HG02678 (cell line): ENCODE measurements around the gene SLC1A7.

Source experiments
- ATAC-seq: cut with Tn5 transposase; IDR thresholded peaks from one replicate; pipeline ENCODE4 v1.9.1; 2021; ENCODE audit warnings: mild to moderate bottlenecking, moderate library complexity; ENCODE audit not compliant: unreplicated experiment

Gene SLC1A7

DNA sequence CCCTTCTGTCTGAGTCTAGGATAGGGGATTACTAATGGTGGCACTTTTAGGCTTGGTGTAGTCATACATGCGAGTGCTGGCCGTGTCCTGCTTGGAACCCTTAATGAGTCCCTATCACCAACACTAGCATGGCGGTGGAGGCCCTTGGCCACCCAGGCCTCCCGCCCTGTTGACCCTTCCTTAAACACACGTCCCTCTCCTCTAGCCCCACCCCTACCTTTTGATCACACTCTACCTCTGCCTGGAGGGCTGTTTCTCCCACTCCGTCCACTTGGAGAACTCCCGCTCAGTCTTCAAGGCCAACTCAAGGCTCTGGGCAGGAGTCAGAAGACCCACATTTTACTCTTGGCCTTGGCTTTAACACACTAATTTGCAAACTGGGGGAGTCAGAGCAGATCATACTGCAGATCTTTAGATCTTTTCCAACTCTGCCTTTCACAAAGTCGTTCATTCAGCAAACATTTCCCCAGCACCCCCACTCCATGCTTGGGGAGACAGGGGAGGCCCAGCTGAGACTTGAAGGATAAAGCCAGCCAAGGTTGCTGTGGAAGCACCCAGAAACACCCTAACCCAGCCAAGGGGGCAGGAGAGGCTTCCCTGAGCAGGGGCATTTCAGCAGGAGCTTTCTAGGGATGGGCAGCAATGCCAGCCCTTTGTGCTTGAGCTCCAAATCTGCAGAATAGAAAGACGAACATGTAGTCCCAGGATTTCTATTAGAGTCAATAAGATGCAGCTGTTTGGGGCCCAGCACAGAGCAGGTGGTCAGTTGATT is 78.5 kb downstream of the SLC1A7 start:
- no peak for ATAC-seq

DNA sequence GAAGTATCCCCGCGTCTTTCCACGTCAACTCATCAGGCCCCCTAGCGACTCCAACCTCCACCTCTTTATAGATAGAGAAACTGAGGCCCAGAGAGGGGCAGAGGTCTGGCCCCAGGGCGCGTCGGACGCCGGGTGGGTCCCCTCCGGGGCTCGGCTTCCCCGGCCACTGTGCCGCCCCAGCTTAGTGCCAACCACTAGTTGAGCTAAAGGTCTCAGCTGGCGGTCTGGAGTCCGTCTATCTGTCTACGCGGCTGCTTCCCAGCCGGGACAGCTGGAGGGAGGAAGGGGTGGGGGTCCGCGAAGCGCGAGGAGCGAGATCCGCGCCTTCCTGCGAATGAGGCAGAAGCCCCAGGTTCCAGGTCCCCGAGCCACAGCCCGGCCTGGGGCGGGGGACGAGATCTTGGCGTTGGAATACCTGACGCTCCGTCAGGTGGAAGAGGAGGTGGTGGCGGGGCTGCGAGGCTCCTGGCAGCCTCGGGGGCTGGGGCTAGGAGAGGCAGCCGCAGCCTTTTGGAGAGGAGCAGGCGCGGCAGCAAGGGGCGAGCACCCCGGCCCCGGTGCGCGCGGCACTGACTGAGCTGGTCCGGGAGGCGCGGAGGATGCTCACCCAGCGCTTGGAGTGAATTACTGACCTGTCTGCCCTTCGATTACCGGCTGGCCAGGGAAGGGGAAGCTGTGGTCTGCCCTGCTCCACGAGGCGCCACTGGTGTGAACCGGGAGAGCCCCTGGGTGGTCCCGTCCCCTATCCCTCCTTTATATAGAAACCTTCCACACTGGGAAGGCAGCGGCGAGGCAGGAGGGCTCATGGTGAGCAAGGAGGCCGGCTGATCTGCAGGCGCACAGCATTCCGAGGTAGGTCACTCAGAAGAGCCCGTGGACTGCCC is 79.5 kb downstream of the SLC1A7 start:
- ATAC-seq = no peak

DNA sequence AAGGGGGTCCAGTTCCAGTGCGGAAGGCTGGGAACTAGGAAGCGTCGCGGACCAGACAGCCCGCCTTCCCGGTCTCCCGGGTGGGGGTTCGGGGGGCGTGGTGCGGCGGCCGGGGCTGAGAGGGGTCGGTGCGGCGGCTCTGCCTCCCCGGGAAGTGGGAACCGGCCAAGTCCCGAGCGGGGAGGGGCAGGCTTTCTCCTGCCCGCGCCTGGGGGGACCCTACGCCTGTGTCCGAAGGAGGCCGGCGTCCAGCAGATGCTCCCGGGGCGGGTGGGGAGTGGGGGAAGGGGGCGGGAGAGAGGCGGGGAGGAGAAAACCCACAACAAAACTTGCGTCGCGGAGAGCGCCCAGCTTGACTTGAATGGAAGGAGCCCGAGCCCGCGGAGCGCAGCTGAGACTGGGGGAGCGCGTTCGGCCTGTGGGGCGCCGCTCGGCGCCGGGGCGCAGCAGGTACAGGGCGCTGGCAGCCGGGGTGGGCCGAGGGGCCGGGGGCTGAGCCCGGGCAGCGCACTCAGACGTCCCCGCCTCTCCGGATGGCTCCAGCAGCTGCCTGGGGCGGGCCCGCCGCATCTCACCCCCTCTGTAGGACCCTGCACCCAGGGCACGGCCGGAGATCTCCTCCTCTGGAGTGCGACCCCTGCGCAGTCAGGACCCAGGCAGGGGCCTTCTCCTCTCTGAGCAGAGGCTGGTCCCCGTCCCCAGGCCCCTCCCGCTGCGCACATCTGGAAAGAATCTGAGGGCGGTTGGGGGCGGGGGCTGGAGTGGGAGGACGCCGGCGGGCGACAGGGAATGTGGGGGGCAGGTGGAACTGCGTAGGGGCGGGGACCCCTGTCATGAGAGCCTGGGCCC is 80.4 kb downstream of the SLC1A7 start, which contains the start of gene PODN:
Gene PODN, plus strand, starts transcription at position 355 of the 849 bp plus-strand sequence. CDS start 7,643 bp downstream, outside the sequence.
- no peak for ATAC-seq

DNA sequence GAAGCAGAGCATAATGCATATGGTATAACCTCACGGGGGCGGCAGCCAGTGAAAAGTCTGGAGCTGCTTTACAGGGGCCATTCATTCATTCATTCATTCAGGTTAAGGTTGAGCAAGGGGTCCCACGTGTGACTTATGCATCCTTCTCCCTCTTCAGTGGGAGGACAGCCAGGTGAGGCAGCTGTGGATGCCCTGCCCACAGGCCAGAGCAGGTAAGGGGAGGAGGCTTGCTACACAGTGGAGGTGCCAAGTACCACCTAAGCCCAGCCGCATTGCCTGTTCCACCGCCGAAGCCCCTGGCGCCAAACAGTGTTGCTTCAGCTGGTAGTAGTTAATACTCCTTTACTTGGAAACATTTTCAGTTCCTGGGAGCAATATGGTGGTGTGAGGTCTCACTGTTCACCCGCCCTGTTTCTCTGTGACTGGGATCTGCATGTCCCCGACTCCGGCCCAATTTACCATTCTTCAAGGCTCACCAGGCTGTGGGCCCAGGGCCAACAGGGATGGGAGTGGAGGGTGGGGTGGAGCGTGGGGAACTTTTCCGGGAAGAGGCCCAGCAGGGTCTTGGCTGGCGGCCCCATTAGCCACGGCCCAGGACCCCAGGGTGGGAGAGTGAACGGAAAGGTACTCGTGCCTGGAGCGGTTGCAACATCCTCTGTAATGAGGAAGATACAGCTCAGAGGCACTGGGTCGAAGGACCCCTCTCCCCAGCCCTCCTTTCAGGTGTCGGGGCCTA is 81.1 kb downstream of the SLC1A7 start:
- no peak for ATAC-seq

DNA sequence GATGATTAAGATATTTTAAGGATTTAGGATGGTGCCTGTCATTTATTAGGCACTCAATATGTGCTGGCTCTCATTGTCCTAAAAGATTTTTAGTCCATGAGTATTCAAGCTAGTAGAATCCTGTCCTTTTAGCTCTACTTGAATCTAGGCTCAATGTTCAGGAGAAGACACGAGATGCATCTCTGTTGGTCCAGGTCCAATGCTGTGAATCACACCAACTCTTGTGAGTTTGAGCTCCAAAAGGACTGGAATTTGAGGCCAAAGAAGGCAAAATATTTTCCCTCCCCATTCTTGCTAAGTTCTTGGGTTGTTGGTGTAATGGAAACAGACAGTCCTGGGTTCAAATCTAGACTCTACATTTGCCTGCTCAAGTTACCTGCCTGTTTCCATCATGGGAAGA is 81.9 kb downstream of the SLC1A7 start:
- no peak for ATAC-seq

DNA sequence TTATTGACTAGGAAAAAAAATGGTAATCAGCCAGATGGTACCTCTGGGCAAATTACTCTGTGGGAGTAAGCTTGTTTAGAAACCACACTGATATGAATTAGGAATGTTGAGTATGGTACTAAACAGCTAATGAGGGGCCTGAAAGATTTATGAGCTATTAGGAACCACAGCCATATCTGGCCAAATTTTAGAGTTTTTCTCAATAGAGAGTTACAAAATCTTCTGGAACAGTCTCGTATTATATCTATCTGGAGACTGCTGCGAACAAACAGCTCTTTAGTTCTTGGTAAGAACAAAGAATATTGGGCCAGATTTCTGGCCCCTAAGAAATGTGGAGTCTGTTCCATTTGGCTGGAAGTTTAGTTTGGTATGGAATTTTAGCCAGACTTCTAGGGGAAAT is 85.3 kb downstream of the SLC1A7 start:
- no peak for ATAC-seq

DNA sequence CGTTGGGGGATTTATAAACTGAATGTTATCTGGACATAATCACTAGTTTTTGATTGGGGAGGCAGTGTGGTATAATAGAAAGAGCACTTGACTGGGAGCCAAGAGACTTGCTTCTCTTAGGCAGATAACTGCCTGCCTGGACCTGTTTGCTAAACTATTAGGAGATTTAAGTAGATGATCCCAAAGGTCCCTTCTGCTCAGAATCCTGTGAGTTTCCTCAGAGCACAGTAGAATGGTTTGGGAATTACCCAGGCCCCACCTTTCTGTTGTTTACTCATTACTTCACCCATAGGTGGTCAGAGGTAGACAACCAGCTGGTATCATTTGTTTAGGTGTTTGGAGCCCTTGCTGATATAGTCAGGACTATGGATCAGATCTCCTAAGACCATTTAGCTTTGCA is 90.8 kb downstream of the SLC1A7 start:
- no peak for ATAC-seq

DNA sequence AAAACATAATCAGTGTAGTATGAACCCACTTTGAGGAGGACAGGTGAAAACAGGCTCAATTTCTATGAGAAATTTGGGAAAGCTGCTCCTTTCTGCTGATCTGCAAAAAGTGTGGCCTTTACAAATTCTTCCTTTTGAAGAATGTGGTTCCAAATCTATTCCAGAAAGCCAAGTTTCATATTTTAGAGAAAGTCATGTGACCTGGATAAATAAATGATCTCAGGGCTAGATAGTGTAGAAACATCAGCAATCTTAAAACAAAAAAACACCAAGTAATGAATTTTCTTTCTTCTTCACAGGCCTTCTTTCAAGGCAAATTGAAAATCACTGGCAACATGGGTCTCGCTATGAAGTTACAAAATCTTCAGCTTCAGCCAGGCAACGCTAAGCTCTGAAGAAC is 92.1 kb downstream of the SLC1A7 start:
- no peak for ATAC-seq

DNA sequence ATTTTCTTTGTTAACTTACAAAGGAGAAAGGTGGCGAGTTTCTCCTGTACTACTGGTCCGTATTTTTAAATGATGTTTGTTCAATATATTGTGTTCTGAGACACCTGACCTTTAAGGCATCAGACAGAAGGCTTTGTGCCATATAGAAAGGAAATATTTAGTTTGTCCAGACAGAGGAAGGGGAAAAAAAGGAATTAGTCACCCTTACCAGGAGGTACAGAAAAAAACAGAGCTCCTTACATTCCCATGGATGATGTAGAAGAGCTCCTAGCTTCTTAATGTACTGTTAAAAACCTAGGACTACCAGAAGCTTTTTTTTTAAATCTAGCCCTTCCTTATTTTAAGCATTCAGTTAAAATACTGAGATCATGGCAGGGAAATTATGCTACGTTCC is 92.9 kb downstream of the SLC1A7 start:
- no peak for ATAC-seq

DNA sequence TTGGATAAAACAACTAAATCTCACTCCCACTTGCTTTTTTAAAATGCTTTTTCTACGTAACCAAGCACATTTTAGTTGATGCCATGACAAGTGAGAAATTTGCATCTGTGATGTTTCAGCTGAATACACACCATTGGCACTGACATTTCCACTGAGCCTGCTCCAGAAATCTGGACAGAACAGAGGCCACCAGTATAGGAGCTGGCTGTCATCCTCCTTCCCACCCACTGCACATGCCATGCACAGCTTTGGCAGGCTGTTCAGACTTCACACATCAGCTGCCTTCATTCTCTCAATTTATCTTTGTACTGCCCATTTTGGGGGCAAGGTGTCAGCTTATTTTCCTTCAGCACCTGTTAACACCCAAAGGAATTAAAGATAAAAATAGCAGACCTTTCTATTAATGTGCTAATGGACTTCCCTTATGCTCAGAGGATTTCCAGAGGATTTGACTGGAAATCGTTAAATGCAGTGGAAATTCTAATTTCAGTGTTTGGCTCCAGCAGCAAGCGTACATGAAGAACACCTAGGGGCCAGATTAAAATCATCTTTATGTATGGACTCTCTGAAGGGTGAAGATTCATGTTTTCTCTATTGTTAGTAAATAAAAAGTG is 93.4 kb downstream of the SLC1A7 start:
- ATAC-seq = no peak

DNA sequence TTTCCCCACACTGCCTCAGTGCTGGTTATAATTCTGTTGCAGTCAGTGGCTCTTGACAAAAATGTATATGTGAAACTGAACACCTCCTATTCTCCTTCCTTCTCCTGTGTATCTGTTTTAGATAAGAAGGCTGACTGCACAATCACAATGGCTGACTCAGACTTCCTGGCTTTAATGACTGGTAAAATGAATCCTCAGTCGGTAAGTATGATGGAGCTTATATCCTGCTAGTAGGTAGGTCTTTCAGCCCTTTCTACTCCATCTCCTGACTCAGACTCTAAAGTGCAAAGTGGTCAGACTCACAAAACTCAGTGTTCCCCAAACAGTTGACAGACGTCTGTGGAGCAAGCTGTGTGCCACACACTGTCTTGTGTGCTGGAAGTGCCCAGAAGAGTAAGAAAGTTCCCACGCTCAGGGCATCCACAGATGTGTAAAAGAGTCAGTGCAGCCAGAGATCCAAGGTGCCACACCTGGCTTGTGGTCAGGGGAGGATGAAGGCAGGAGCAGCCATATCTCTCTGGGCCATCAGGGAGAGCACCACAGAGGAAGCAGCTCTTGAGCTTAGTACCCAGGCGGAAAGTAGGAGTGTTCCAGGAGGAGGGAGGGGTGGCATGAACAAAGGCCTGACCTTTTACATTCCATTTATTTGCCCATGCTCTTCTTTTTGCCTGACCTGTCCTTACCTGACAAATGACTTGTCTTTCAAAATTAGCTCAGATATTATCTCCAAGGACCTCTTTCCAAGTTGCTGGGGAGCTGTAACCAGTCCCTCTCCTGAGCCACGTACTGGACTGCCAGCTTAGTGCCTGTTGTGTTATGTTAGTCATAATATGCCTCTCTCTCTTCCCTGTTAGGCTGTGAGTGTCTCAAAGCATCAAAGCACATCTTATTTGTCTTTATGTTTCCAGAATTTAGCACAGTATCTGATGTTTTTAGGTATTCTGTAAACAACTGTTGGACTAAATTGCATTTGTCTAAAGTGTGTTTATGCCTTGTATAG is 94.4 kb downstream of the SLC1A7 start:
- ATAC-seq = no peak

DNA sequence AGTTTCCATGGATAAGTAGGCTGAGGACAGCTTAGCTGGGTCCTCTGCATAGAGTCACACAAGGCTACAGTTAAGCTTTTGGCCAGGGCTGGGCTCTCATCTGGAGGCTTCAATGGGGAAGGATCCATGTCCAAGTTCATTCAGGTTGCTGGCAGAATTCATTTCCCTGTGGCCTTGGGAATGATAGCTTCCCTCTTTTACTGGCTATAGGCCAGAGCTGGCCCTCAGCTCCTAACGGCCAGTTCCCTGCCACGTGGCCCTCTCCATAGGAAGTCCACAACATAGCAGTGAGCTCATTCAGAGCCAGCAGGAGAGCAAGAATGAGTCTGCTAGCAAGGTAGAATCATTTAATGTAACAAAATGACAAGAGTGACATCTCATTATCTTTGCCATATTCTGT is 95.5 kb downstream of the SLC1A7 start:
- ATAC-seq = no peak

DNA sequence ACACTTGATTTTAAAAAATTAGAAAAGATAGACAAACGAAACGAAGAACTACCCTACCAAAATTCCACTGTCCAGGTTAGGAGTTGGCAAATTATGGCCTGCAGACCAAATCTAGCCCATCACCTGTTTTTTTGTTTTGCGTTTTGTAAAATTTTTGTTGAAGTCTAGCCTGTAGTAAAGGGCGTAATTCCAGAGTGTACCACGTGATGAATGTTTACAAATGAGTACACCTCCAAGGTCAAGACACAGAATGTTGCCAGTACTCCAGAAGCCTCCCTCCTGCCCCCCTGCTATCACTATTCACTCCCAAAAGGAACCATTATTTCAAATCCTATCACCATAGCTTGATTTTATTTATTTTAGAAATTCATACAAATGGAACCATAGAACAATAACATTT is 97.5 kb downstream of the SLC1A7 start:
- ATAC-seq = no peak

DNA sequence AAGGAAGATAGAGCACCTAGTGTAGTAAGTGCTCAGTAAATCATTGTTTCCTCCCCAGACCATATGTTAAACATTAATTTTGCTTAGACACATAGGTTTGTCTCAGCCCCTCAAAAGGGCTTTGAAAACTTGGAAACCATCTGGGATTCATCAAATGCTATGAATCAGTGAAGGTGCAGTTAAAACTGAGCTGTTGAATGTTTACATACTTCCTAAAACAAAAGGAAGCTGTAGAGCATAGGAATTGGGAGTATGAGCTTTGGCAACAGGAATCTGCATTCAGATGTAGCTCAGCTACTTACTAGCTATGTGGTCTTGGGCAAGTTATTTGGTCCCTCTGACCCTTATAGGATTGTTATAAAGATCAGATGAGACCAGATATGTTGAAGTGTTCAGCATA is 99.2 kb downstream of the SLC1A7 start:
- no peak for ATAC-seq

DNA sequence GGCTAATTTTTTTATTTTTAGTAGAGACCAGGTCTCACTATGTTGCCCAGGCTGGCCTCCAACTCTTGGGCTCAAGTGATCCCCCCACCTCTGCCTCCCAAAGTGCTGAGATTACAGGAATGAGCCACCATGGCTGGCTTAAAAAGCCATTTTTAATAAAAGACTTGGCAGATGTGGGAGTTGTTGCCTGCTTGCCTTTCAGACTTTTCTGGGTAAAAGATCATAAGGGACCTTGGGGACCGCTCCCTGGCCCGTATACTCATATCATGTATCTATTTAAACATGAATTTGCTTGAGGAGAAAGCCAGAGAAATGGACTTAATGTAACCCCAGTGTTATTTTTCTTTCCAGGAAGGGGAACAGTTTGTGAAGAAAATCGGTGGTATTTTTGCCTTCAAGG is 103.9 kb downstream of the SLC1A7 start:
- no peak for ATAC-seq
